Stomach (tissue), 4 donors: ENCODE results near the gene STRA6.

Experiments
- POLR2A ChIP-seq, 4 donors: fragments of 450-650 bp; IDR thresholded peaks; one replicate each; pipeline ENCODE4 v1.6.1; 2016; ENCODE audit warnings: antibody characterized with exemption in 4 of 4, control low read depth in 2 of 4, mild to moderate bottlenecking in 1 of 4, moderate library complexity in 1 of 4
- TF ChIP-seq, protein P1 (sequence below), 7 experiments: fragments of 450-650 bp in 4 of 7; fragments of 200-600 bp in 3 of 7; sonication (generic) in 3 of 7; IDR thresholded peaks; one replicate each; pipeline ENCODE4 v1.5.1; 2016 to 2019; ENCODE audit warnings: antibody characterized with exemption in 7 of 7, control low read depth in 2 of 7, mild to moderate bottlenecking in 1 of 7

DNA sequence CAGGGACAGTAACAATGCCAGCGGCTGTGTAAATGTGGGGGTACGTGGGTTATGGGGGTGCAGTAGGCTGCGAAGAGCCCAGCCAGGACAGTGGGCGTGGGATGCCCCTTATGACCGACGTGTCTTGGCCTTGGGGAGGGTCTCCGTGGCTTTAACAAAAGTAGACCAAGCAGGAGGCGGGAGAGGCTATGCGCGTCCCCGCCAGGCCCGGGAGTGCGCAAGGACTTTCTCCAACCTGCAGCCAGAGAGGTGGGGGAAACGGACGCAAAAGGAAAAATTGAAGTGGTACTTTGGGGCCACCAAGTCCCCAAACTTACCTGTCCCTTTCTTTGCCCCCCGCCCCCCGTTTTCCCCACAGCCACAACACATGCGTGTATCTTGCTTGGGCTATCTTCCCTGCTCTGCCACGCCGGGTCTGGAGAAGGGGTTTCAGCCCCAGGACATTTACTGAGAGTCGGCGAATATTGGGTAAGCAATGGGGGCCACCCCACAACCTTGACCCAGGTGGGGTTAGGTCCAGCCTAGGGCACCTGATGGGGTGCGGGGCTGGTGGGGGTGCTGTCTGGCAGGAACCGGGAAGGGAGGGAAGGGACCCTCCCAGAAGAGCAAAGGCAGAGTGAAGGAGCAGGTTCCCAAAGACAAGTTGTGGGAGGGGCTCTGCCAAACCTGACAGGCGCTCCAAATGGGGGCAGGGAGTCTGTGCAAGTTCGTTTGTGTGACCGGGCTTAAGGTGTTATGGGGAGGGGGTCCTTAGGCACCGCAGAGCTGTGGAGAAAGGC is 71.5 kb downstream of the STRA6 start:
- no peak for TF ChIP-seq POLR2A (IDR thresholded peaks at IDR 0.05)
- TF ChIP-seq, protein P1, sequence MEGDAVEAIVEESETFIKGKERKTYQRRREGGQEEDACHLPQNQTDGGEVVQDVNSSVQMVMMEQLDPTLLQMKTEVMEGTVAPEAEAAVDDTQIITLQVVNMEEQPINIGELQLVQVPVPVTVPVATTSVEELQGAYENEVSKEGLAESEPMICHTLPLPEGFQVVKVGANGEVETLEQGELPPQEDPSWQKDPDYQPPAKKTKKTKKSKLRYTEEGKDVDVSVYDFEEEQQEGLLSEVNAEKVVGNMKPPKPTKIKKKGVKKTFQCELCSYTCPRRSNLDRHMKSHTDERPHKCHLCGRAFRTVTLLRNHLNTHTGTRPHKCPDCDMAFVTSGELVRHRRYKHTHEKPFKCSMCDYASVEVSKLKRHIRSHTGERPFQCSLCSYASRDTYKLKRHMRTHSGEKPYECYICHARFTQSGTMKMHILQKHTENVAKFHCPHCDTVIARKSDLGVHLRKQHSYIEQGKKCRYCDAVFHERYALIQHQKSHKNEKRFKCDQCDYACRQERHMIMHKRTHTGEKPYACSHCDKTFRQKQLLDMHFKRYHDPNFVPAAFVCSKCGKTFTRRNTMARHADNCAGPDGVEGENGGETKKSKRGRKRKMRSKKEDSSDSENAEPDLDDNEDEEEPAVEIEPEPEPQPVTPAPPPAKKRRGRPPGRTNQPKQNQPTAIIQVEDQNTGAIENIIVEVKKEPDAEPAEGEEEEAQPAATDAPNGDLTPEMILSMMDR (IDR thresholded peaks at IDR 0.05): no peak
